ENCODE data around the gene RNU6-7. TPM values are rescaled to one million over a fixed set of nuclear protein-coding genes. Genes with fewer than 3 reads are reported as not detected.

RNU6-7 gene
- total and polyA plus RNA-seq, 2 of the 13 experiments (the other 11 are each of a cell fraction or from before 2014, with no cell fraction given), result under 0.01 TPM; not detected in 1

DNA sequence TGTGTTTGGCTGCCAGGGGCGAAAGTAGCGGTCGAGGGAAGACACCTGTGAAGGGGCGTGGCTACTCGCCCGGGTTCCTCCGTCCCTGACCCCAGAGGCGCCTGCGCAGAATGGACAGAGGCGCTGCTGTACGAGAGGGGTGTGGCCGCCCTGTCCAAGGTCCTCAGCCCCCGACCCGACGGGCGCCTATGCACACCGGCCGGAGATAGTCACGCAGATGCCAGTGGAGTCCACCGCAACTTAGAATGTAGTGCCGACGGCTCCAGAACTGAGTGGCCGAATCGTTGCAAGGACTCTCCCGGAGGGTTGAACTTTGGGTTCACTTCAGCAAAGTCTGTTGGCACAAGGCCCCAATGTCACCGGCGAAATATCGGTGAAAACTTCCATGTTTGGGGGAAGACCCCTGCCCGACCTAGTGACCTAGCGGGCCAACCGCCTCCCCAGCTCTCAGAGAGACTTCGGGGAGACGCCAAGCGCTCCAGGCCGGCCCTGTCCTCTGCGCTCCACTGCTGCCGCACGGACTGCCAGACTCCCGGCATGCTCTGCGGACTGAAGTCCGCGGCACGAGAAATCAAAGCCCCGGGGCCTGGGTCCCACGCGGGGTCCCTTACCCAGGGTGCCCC lies 541 bp upstream of the RNU6-7 start (continued):
- TF ChIP-seq, protein P1, sequence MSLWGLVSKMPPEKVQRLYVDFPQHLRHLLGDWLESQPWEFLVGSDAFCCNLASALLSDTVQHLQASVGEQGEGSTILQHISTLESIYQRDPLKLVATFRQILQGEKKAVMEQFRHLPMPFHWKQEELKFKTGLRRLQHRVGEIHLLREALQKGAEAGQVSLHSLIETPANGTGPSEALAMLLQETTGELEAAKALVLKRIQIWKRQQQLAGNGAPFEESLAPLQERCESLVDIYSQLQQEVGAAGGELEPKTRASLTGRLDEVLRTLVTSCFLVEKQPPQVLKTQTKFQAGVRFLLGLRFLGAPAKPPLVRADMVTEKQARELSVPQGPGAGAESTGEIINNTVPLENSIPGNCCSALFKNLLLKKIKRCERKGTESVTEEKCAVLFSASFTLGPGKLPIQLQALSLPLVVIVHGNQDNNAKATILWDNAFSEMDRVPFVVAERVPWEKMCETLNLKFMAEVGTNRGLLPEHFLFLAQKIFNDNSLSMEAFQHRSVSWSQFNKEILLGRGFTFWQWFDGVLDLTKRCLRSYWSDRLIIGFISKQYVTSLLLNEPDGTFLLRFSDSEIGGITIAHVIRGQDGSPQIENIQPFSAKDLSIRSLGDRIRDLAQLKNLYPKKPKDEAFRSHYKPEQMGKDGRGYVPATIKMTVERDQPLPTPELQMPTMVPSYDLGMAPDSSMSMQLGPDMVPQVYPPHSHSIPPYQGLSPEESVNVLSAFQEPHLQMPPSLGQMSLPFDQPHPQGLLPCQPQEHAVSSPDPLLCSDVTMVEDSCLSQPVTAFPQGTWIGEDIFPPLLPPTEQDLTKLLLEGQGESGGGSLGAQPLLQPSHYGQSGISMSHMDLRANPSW (CRISPR knock-in tag; IDR thresholded peaks at IDR 0.05; ENCODE audit: borderline replicate concordance), result peak; percentile 94; the same call in 1 of the 2 replicates
- no peak; the same call in 1 of the 2 replicates for TF ChIP-seq TCF7 (IDR thresholded peaks at IDR 0.05; ENCODE audit: low read depth)
- peak; percentile 86; the same call in 1 of the 2 replicates for TF ChIP-seq FIP1L1 (IDR thresholded peaks at IDR 0.05; ENCODE audit: borderline replicate concordance, insufficient read depth, low read depth, low read length)
- TF ChIP-seq, protein P2, sequence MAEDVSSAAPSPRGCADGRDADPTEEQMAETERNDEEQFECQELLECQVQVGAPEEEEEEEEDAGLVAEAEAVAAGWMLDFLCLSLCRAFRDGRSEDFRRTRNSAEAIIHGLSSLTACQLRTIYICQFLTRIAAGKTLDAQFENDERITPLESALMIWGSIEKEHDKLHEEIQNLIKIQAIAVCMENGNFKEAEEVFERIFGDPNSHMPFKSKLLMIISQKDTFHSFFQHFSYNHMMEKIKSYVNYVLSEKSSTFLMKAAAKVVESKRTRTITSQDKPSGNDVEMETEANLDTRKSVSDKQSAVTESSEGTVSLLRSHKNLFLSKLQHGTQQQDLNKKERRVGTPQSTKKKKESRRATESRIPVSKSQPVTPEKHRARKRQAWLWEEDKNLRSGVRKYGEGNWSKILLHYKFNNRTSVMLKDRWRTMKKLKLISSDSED (CRISPR knock-in tag; IDR thresholded peaks at IDR 0.05), result no peak
- TF ChIP-seq, protein P3, sequence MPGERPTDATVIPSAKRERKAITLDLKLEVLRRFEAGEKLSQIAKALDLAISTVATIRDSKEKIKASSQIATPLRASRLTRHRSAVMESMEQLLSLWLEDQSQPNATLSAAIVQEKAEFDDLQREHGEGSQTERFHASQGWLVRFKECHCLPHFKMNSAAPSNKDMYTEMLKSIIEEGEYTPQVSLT (CRISPR knock-in tag; IDR thresholded peaks at IDR 0.05; ENCODE audit: borderline replicate concordance, low read depth), result no peak
- TF ChIP-seq, protein P4, sequence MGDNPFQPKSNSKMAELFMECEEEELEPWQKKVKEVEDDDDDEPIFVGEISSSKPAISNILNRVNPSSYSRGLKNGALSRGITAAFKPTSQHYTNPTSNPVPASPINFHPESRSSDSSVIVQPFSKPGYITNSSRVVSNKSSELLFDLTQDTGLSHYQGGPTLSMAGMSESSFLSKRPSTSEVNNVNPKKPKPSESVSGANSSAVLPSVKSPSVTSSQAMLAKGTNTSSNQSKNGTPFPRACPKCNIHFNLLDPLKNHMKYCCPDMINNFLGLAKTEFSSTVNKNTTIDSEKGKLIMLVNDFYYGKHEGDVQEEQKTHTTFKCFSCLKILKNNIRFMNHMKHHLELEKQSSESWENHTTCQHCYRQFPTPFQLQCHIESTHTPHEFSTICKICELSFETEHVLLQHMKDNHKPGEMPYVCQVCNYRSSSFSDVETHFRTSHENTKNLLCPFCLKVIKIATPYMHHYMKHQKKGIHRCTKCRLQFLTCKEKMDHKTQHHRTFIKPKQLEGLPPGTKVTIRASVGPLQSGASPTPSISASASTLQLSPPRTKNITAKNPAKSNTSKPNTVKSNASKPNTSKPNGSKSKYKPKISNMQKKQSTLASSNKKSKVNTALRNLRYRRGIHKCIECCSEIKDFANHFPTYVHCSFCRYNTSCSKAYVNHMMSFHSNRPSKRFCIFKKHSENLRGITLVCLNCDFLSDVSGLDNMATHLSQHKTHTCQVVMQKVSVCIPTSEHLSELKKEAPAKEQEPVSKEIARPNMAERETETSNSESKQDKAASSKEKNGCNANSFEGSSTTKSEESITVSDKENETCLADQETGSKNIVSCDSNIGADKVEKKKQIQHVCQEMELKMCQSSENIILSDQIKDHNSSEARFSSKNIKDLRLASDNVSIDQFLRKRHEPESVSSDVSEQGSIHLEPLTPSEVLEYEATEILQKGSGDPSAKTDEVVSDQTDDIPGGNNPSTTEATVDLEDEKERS (CRISPR knock-in tag; IDR thresholded peaks at IDR 0.05), result peak; percentile 94
- TF ChIP-seq ZNF616 (CRISPR knock-in tag; IDR thresholded peaks at IDR 0.05; ENCODE audit: low read depth), result peak; percentile 81; the same call in 1 of the 2 replicates
- TF ChIP-seq, protein P5, sequence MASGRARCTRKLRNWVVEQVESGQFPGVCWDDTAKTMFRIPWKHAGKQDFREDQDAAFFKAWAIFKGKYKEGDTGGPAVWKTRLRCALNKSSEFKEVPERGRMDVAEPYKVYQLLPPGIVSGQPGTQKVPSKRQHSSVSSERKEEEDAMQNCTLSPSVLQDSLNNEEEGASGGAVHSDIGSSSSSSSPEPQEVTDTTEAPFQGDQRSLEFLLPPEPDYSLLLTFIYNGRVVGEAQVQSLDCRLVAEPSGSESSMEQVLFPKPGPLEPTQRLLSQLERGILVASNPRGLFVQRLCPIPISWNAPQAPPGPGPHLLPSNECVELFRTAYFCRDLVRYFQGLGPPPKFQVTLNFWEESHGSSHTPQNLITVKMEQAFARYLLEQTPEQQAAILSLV (CRISPR knock-in tag; IDR thresholded peaks at IDR 0.05; ENCODE audit: borderline replicate concordance), result peak; percentile 99
- TF ChIP-seq PPARG (CRISPR knock-in tag; conservative IDR thresholded peaks at IDR 0.05), result no peak; the same call in 1 of the 2 replicates
- peak; percentile 93 for TF ChIP-seq ZNF143 (CRISPR knock-in tag; IDR thresholded peaks at IDR 0.05)
- peak; percentile 32 to 70; a peak in 3 of 4 replicates for TF ChIP-seq NR2F1 (CRISPR knock-in tag; IDR thresholded peaks at IDR 0.05)
- no peak; the same call in 1 of the 2 replicates for TF ChIP-seq ZNF3 (CRISPR knock-in tag; IDR thresholded peaks at IDR 0.05)
- peak; percentile 96 for TF ChIP-seq REL (CRISPR knock-in tag; conservative IDR thresholded peaks at IDR 0.05)
- TF ChIP-seq MTA3 (CRISPR knock-in tag; IDR thresholded peaks at IDR 0.05), result no peak
- no peak for TF ChIP-seq POLR2AphosphoS2 (IDR thresholded peaks at IDR 0.05; ENCODE audit: low read depth, low read length)
- TF ChIP-seq ZNF550 (CRISPR knock-in tag; IDR thresholded peaks at IDR 0.05; ENCODE audit: borderline replicate concordance), result peak; percentile 98
- peak; percentile 78 for TF ChIP-seq ZNF292 (CRISPR knock-in tag; IDR thresholded peaks at IDR 0.05; ENCODE audit: borderline replicate concordance, low read depth)
- peak; percentile 22; the same call in 1 of the 2 replicates for TF ChIP-seq TRIM24 (CRISPR knock-in tag; IDR thresholded peaks at IDR 0.05)
- peak; percentile 67 for TF ChIP-seq BRCA1 (CRISPR knock-in tag; IDR thresholded peaks at IDR 0.05)
- TF ChIP-seq NFYC (CRISPR knock-in tag; IDR thresholded peaks at IDR 0.05), result peak; percentile 46; the same call in 1 of the 2 replicates
- TF ChIP-seq ZMAT3 (CRISPR knock-in tag; conservative IDR thresholded peaks at IDR 0.05), result peak; percentile 99
